HG03442 (cell line): ENCODE data around the gene SPSB1.

Experiments
- ATAC-seq: cut with Tn5 transposase; IDR thresholded peaks from one replicate; pipeline ENCODE4 v1.9.1; 2021; ENCODE audit warnings: mild to moderate bottlenecking, moderate library complexity; ENCODE audit not compliant: unreplicated experiment

Gene SPSB1

DNA sequence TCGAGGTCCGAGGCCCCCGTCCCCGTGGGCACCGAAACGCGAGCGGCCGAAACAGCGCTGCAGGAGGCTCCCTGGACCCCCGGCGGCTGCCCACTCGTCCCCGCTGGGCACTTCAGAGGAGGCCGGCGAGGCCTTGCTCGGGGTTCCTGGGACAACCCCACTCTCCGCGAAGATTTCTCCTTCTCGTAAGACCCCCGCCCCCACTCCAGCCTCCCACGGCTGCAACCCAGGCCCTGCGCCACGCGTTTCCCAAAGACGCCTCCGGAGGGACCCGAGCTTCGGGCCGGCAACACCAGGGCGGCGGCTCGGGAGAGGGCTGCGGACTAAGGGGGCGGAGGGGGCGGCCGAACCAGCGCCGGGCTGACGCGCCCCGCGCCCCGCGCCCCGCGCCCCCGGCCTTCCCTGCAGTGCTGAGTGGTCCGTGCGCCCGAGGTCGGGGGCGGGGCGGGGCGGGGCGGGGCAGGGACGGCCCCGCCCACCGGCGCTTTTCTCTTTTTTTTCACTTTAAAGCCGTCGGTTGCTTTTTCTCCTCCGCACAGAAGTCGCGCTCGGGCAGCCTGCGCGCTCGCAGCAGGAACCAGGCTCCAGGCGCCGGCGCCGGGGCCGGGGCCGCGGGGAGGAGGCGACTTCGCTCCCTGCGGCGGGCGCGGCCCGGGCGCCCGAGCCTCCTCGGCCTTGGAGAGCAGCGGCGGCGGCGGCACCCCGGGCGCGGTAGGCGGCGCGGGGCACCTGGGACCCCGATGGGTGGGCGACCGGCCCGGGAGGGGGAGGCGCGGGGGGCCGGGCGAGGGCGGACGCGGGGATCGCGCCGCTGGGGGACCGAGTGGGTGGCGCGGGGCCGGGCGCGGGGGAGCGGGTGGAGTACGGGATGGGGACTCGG lies at the start of gene SPSB1:
TSS of gene SPSB1 (plus strand) at position 534 of the 880 bp plus-strand sequence. CDS start 62,998 bp downstream, outside the sequence.
- ATAC-seq: no peak

DNA sequence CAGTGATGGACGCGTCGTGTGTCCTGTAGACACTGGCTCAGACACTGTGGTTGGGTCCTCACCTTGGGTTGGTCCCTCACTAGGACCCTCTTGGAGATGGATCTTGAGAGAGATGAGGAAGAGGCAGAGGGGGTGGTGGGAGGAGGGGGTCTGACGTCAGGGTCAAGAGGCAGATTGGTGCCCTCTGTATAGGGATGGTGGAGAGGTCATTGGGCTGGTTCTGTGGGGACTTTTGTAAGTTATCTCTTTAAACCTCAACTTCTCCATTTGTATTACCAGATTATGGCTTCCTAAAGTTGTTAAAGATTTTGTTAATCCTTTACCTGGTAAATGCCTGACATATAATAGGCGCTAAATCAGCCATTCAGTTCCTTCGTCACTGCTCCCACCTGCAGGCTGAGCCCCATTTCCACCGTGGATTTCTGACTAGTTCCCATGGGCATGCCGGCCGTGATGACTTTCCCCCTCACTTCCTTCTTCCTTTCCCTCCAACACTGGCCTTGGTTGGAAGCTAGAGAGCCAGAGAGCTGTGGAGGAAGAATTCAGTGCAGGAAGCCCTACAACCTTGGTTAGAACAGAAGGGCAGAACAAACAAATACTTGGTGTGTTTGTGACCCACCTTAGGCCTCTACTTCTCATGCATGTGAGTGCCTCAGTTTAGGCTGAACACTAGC lies 49.5 kb upstream of the SPSB1 start:
- no peak for ATAC-seq

DNA sequence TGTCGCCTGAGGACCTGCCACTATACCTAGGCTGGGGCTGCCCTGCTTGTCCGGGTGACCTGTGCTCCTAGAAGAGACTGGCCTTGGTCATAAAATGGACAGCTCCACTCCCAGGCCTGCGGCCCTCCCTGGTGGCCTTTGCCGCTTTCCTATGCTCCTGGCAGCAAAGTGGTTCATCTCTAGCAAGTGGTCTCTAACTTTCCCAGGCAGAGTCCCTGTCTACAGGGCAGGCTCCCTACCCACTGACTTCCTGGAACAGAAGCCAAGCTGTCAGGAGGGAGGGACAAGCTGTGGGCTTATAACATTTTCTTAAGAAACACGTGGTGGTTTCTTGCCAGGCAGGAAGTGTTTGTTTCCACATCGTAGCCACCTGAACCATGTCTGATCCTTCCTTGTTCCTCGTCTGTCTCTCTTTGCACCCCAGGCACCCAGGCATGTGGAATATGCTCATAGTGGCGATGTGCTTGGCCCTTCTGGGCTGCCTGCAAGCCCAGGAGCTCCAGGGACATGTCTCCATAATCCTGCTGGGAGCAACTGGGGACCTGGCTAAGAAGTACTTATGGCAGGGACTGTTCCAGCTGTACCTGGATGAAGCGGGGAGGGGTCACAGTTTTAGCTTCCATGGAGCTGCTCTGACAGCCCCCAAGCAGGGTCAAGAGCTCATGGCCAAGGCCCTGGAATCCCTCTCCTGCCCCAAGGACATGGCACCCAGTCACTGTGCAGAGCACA lies 48.0 kb upstream of the SPSB1 start:
- no peak for ATAC-seq

DNA sequence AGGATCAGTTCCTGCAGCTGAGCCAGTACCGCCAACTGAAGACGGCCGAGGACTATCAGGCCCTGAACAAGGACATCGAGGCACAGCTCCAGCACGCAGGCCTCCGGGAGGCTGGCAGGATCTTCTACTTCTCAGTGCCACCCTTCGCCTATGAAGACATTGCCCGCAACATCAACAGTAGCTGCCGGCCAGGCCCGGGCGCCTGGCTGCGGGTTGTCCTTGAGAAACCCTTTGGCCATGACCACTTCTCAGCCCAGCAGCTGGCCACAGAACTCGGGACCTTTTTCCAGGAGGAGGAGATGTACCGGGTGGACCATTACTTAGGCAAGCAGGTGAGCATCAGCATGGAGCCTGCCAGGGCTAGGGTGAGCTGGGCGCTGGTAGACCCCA lies 47.5 kb upstream of the SPSB1 start:
- ATAC-seq: no peak

DNA sequence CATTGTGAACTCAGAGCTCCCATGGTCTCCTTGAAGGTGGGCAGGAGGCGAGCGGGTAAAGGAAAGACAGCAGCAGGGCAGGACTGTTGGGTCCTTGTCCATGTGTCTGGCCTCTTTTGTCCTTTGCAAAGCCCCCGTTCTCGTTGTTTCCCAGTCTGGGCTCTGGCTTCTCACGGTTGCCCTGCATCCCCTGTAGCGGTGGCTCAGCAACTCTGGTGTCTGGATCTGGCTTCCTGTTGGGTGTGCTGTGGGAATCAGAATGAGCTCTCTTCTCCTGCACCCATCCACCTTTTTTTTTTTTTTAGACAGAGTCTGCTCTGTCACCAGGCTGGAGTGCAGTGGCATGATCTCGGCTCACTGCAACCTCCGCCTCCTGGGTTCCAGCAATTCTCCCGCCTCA lies 47.0 kb upstream of the SPSB1 start:
- ATAC-seq: no peak

DNA sequence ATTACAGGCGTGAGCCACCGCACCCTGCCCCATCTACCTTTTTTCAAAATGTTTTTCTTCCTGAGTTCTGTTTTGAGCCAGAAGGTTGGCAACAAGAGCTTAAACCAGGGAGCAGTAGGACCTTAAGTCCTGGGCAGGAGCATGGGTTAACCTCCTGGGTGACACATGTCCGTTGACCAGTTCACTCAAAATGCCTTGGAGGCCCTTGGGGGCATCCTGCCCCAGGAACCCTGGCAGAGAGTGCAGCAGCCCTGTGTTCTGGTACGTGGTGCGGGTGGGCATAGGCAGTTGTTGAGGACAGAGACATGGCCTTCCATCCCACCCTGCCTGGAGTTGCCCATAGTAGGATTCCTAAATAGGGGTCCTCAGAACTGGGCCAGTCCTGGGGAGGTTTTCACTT lies 46.5 kb upstream of the SPSB1 start:
- no peak for ATAC-seq

DNA sequence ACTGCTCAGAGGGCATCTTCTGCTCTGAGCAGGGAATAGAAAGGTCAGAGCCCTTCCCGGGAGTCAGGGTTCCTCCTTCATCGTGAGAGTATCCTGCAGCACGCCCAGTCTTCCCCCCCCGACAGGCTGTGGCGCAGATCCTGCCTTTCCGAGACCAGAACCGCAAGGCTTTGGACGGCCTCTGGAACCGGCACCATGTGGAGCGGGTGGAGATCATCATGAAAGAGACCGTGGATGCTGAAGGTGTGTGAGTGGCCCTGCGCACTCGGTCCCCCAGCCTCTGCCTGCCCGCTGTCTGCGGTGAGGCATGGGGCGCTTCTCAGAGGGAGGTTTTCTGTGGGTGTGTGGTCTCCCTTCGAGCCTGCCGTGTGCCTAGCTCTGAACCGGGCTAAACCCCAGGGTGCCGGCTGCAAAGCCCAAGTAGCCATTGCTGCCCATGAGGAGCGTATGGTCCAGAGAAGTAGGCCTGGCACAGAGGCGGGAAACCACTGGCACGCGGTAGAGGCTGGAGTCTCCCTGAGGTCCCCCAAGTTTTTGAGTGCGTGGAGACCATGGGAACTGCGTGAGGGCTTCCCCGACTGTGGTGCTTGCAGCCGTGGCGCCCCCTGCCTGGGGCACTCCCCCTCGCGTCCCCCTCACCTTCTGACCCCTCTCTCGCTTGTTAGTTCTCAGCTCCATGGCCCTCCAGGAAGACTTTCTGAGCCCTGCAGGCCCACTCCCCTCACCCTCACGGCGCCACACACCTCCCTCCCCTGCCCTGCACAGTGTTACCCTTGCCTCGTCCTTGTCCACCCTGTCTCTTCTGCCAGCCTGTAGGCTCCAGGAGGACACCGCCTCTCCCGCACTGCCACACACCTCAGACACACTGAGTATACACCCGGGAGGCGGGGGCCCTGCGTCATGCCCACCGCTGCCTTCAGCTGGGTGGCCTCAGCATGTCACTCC lies 45.6 kb upstream of the SPSB1 start:
- no peak for ATAC-seq

DNA sequence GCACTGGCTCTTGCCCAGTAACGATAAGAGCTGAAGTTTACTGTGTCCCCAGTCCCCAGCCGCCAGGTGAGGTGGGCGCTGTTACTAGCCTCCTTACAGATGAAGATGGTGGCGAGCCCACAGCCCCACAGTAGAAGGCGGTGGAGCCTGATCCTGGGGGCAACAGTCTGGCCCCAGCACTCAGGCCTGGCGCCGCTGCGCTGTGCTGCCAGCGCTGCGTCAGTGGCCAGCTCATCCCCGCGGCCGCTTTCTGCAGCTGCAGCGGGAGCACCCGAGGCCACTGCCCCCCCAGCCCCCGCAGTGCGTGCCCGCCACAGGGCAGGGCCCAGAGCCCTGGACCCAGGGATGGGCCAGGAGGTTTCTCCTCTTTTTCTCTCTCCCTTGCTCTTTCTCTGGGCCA lies 44.8 kb upstream of the SPSB1 start:
- no peak for ATAC-seq

DNA sequence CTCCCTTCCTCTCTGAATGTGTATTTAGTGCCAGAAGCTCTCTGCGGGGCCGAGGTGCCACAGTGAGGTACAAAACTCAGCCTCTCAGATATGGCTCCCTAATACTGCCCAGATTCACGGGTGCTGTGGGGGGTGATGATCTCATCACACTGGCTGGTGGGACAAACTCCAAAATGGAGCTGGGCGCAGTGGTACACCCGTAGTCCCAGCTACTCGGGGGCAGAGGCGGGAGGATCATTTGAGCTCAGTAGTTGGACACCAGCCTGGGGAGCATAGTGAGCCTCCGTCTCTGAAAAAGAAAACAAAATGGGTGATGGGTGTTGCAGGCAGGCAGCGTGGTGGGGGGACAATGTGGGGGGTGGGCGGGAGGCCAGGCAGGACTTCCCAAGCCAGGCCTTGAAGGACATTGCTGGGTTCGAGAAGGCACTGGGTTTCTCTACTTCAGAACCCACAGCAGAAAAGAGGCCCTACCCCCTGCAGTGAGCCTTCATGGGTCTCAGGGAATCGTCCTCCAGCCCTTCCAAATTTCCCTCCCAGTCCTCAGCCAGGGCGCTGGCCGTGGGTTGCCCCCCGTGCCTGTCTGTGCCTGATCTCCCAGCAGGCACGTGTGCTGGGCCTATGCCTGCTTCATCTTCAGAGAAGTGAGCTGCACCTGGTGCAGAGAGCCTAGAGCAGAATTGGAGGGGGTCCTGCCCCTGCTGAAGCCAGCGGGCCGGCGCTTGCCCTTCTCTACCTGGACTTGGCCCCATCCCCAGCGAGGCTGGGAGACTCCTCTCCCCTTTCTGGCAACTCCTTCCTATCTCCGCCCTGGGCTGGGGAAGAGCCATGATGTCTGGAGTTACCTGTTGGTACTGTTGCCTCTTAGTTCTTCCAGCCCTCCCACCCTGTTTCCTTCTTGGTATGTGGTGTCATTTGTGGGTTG lies 44.1 kb upstream of the SPSB1 start:
- ATAC-seq: no peak

DNA sequence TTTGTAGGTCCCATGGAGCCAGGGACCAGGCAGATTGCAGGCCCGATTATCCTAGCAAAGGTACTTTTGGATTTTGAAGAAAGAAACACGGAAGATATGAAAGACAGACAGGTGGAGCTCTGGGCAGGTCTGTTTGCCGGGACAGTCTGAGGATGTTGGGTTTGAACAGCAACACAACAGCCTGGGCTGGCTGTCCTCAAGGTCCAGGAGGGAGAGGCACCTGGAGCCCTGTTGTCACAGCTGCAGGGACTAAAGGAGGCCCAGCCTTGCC lies 43.5 kb upstream of the SPSB1 start:
- no peak for ATAC-seq

DNA sequence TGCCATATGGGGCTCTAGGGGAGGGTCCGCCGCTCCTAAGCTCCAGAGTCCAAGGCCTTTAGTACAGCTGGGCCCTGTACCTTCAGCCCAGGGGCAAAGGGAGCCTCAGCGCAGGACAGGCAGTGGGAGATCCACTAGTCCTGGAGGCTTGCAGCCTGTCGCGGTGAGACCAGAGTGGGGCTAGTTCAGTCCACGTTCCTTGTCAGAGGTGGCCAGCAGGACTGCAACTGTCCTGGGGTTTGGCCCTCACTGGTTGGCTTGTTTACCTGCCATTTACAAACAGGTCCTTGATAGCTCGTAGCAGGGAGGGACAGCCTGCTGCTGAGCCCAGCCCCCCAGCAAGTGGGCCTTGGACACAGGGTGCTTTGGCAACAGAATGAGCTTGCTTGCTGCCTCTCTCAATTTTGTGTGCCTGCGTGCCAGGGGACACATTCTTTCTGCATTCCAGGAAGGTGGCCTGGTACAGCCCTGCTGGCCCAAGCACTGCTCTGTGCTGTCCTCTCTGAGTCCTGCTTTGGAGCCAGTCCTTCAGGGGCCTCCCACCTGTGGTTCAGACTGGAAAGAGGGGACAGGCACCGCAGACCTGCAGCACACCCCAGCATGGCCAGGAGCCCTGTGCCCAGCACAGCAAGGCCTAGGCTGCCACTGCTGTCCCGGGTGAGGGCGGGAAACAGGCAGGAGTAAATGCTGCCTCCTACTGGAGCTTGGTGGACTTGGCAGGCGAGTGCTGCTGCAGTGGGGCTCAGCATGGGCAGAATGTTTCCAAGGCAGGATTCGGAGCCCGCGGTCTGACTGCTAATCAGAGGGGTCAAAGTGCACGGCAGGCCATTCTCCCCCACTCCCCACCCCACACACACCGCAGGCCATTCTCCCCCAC lies 42.9 kb upstream of the SPSB1 start:
- no peak for ATAC-seq

DNA sequence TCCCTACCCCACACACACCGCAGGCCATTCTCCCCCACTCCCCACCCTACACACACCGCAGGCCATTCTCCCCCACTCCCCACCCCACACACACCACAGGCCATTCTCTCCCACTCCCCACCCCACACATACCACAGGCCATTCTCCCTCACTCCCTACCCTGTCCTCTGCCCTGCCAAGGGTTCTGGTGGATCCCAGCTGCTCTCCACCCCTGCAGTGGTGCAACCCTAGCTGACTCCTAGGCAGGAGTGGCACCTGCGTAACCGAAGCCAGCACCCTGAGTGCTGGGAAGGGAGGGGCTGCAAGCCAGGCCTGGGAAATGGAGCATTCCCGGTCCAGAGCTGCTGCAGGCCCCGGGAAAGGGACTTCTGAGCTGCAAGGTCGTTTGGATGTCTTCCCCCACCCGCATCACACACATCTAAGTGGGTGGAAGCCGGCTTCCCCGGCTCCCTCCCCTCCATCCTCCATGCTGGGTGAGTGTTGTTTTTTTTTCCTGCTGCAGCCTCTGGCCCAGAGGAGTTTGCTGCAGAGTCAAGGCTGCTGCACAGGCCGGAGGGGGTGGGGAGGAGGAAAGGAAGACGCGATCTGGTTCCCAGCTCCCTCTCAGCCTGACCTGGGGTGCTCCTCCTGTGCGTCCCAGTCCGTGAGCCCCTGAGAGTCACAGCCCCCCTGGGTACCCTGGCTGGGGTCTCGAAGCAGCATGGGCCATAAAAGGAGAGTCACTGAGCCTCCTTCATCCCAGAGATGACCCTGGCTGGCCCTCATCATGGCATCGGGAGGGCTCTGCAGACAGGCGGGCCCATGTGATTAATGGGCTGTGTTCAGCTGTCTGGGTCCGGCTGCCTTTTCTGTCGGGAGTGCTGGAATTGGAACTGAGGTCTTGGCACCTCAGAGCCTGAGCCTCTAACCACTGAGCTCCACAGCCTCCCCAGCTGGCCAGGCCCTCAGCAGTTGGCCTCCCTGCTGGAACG lies 42.0 kb upstream of the SPSB1 start:
- no peak for ATAC-seq

DNA sequence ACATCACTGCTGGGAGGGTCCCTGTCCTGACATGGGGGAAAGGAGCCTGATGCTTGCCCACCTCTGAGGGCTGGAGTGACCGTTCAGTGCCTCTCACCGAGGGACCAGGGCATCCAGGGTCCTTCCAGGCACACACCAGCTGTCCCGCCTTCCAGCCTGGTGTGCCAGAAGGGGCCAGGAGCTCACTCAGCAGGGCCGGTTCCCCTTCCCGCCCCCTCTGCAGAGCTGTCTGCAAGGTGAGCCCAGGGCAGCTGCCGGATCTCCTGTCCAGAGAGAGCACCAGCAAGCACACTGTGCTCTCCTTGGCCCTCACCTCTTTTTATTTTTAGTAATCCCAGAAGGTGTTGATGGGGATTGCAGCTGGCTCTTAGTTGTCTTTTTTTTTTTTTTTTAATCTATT lies 41.2 kb upstream of the SPSB1 start:
- ATAC-seq: no peak

DNA sequence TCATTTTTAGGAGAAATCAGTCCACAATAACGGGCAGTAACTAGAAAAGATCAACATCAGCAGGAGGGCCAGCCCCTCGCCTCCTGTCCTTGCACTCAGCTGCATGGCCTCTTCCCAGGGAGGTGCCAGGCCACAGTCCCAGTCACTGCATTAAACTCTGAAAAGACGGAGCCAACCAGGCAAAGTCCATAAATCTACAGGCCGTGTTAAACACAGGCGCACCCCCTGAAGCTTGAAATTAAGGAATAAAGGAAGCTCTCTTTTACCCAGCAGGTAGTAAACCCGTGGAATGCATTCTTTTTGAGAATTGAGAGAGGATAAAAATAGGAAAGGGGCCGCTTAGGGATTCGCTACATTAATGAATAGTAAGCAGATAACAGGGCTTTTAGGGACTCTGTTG lies 39.7 kb upstream of the SPSB1 start:
- ATAC-seq: no peak

DNA sequence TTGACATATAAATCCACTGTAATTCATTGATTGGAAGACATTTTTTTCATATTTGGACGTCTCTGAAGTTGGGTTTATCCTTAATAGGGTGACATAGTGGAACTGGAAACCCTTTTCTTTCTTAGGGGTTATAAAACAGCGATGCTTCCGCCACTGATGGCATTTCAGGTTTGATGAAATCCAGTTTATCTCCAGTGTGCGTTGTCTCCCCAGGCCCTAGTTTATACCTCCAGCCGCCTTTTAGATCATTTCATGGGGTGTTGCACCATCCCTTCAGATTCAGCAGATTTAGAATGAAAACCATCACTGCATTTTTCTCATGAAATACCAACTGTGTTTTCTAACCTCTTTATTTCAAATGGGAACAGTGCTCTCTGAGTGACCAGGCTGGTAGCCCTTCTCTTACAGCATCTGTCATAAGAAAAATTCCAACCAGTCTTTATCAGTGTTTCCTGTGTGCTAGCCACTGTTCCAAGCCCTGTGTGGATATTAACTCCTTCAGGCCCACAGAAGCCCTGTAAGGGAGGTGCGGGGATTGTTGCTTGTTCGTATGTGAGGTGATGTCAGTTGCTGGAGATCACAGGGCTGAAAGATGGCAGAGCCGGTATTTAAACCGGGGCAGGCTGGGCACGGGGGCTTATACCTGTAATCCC lies 39.1 kb upstream of the SPSB1 start:
- ATAC-seq: no peak

DNA sequence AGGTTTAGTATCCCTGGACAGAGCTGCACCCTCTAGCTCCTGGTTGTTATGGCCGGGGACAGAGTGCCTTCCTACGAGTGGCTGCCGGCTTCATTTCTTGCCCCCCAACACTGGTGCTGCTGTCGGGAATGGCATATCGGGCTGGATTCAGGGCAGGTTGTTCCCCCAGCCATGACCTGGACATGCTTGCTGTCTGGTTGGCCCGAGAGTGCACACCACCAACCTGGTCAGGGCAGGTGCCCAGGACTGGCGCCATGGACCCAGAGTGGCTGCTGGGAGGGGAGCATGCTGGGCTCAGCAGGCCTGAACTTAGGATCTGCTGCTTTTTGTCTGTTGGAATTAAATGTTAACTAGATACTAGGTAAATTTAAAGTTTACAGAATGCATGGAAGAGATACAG lies 36.4 kb upstream of the SPSB1 start:
- ATAC-seq: no peak

DNA sequence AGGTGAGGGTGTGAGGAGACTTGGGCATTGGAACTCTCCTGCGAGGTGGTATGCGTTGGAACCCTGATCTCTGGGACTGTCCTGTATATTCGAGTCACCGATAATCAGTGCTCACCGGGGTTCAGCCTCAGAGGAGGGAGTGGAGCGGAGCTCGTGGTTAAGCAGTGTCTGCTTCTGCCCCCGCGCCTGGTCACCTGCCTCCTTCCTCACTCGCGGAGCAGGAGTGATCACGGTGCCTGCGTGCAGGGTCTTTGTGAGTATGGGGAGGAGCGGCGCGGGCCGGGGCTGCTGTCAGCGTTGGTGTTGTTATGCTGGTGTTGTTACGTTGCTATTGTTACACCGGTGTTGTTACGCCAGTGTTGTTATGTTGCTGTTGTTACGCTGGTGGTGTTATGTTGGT lies 34.8 kb upstream of the SPSB1 start:
- no peak for ATAC-seq
